ENCODE measurements around the gene DDX19B. TPM values are rescaled to one million over a fixed set of nuclear protein-coding genes. Genes with fewer than 3 reads are reported as not detected.
"Not testable (repeated sequence)": the region's sequence is repeated elsewhere in the genome, so short reads cannot be mapped to it uniquely, and the experiment has no call there.

Gene DDX19B
- total RNA-seq, 1 donor from 2014 or later = 36.4 TPM

- H3K27ac Mint-ChIP-seq = no peak overlapping the region
Observed at GRCh38 chr16:70304892-70305448, 6.0 kb downstream of the DDX19B start.

GRCh38 chr16:70306880-70307279, 7.9 kb downstream of the DDX19B start:
- H3K36me3 Mint-ChIP-seq (ENCODE audit: insufficient read depth) = peaks cover 14% of the 10 kb centered on the region
- no peaks in the 10 kb centered on the region for H3K4me1 Mint-ChIP-seq (ENCODE audit: low read depth)
- H3K4me3 Mint-ChIP-seq (ENCODE audit: low read depth) = no peak overlapping the region
- no peaks in the 10 kb centered on the region for H3K9me3 Mint-ChIP-seq (ENCODE audit: low read depth)
- H3K27ac Mint-ChIP-seq = no peak overlapping the region
- TF ChIP-seq, protein P1, sequence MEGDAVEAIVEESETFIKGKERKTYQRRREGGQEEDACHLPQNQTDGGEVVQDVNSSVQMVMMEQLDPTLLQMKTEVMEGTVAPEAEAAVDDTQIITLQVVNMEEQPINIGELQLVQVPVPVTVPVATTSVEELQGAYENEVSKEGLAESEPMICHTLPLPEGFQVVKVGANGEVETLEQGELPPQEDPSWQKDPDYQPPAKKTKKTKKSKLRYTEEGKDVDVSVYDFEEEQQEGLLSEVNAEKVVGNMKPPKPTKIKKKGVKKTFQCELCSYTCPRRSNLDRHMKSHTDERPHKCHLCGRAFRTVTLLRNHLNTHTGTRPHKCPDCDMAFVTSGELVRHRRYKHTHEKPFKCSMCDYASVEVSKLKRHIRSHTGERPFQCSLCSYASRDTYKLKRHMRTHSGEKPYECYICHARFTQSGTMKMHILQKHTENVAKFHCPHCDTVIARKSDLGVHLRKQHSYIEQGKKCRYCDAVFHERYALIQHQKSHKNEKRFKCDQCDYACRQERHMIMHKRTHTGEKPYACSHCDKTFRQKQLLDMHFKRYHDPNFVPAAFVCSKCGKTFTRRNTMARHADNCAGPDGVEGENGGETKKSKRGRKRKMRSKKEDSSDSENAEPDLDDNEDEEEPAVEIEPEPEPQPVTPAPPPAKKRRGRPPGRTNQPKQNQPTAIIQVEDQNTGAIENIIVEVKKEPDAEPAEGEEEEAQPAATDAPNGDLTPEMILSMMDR (IDR thresholded peaks at IDR 0.05; ENCODE audit: unreplicated experiment) = no peak
- no peaks in the 10 kb centered on the region for H3K27me3 Mint-ChIP-seq
- DNase-seq (ENCODE audit: low spot score, unreplicated experiment) = no peak

More at GRCh38 chr16:70304892-70305448, 6.0 kb downstream of the DDX19B start:
- no peaks in the 10 kb centered on the region for H3K27me3 Mint-ChIP-seq
- no peak overlapping the region for H3K4me3 Mint-ChIP-seq (ENCODE audit: low read depth)
- H3K9me3 Mint-ChIP-seq (ENCODE audit: low read depth) = peaks cover 10% of the 10 kb centered on the region
- TF ChIP-seq, protein P1 (IDR thresholded peaks at IDR 0.05; ENCODE audit: unreplicated experiment) = no peak
- peaks cover 1% of the 10 kb centered on the region for H3K4me1 Mint-ChIP-seq (ENCODE audit: low read depth)
- H3K36me3 Mint-ChIP-seq (ENCODE audit: insufficient read depth) = peaks cover 27% of the 10 kb centered on the region
- DNase-seq (ENCODE audit: low spot score, unreplicated experiment) = no peak

- not testable (repeated sequence) for H3K4me1 Mint-ChIP-seq (ENCODE audit: low read depth); H3K27ac Mint-ChIP-seq; H3K4me3 Mint-ChIP-seq (ENCODE audit: low read depth); H3K27me3 Mint-ChIP-seq; DNase-seq (ENCODE audit: low spot score, unreplicated experiment); H3K9me3 Mint-ChIP-seq (ENCODE audit: low read depth)
- H3K36me3 Mint-ChIP-seq (ENCODE audit: insufficient read depth) = peaks cover 11% of the 10 kb centered on the region
Observed at GRCh38 chr16:70307726-70308125, 8.7 kb downstream of the DDX19B start.

DNA sequence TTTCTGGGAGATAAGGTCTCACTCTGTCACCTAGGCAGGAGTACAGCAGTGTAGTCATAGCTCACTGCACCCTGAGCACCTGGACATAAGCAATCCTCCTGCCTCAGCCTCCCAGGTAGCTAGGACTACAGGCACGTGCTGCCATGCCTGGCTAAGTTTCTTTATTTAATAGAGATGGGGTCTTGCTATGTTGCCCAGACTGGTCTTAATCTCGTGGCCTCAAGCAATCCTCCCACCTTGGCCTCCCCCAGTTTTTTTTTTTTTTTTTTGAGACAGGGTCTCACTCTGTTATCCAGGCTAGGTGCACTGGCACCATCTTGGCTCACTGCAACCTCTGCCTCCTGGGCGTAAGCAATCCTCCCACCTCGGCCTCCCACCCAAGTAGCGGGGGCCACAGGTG, 21.1 kb downstream of the DDX19B start:
- no peak for DNase-seq (ENCODE audit: low spot score, unreplicated experiment)
- Mint-ChIP-seq H3K9me3 (ENCODE audit: low read depth) (no peaks in the 10 kb centered on the region), H3K4me3 (ENCODE audit: low read depth) (no peak overlapping the region), H3K36me3 (ENCODE audit: insufficient read depth) (peaks cover 13% of the 10 kb centered on the region), H3K4me1 (ENCODE audit: low read depth) (no peaks in the 10 kb centered on the region), H3K27me3 (no peaks in the 10 kb centered on the region), H3K27ac (no peak overlapping the region)
- TF ChIP-seq, protein P1 (IDR thresholded peaks at IDR 0.05; ENCODE audit: unreplicated experiment) = no peak

GRCh38 chr16:70324998-70325747, 26.2 kb downstream of the DDX19B start:
- H3K27me3 Mint-ChIP-seq = no peaks in the 10 kb centered on the region
- TF ChIP-seq, protein P1 (IDR thresholded peaks at IDR 0.05; ENCODE audit: unreplicated experiment) = no peak
- DNase-seq (ENCODE audit: low spot score, unreplicated experiment) = no peak
- H3K4me1 Mint-ChIP-seq (ENCODE audit: low read depth) = no peaks in the 10 kb centered on the region
- H3K9me3 Mint-ChIP-seq (ENCODE audit: low read depth) = no peaks in the 10 kb centered on the region
- H3K4me3 Mint-ChIP-seq (ENCODE audit: low read depth) = no peak overlapping the region
- H3K27ac Mint-ChIP-seq = no peak overlapping the region
- peaks cover 18% of the 10 kb centered on the region for H3K36me3 Mint-ChIP-seq (ENCODE audit: insufficient read depth)

GRCh38 chr16:70331091-70331490, 32.1 kb downstream of the DDX19B start:
- Mint-ChIP-seq H3K36me3 (ENCODE audit: insufficient read depth) (peaks cover 17% of the 10 kb centered on the region), H3K4me1 (ENCODE audit: low read depth) (no peaks in the 10 kb centered on the region), H3K27ac (no peak overlapping the region), H3K27me3 (no peaks in the 10 kb centered on the region), H3K9me3 (ENCODE audit: low read depth) (no peaks in the 10 kb centered on the region), H3K4me3 (ENCODE audit: low read depth) (no peak overlapping the region)
- no peak for DNase-seq (ENCODE audit: low spot score, unreplicated experiment)
- TF ChIP-seq, protein P1 (IDR thresholded peaks at IDR 0.05; ENCODE audit: unreplicated experiment) = no peak

Measured in progenitor cell of endocrine pancreas (in vitro differentiated cells).